Vagina (tissue), 2 donors: ENCODE measurements around the gene SNAP47.

Experiments
- CTCF ChIP-seq, 3 experiments: fragments of 450-650 bp in 2 of 3; fragments of 200-600 bp in 1 of 3; sonication (generic) in 1 of 3; IDR thresholded peaks; one replicate each; pipeline ENCODE4 v1.5.1; 2017 to 2019; ENCODE audit warnings: antibody characterized with exemption in 3 of 3, mild to moderate bottlenecking in 2 of 3, moderate library complexity in 2 of 3
- POLR2A ChIP-seq, 2 donors: fragments of 450-650 bp; IDR thresholded peaks; one replicate each; pipeline ENCODE4 v1.6.1; 2017; ENCODE audit warnings: antibody characterized with exemption in 2 of 2, mild to moderate bottlenecking in 2 of 2, moderate library complexity in 2 of 2
- POLR2AphosphoS5 ChIP-seq, 2 donors: sonication (generic); formaldehyde crosslinking; IDR thresholded peaks; one replicate each; pipeline ENCODE4 v1.9.0; 2017; ENCODE audit warnings: antibody characterized with exemption in 2 of 2, mild to moderate bottlenecking in 2 of 2, low read depth in 1 of 2; ENCODE audit not compliant: insufficient read depth in 1 of 2

- TF ChIP-seq CTCF (IDR thresholded peaks at IDR 0.05): no peak
- no peak for TF ChIP-seq POLR2A (IDR thresholded peaks at IDR 0.05)
- no peak for TF ChIP-seq POLR2AphosphoS5 (IDR thresholded peaks at IDR 0.05; ENCODE audit: insufficient read depth in 1 of 2, low read depth in 1 of 2)
Measured at GRCh38 chr1:227803933-227804332, 68.7 kb downstream of the SNAP47 start.
